NCI-H2171 treated with DMSO at 0.1 percent for 48 hours (cell line): Measurements from ENCODE around the gene ROPN1B.
"Not testable (repeated sequence)": the region's sequence is repeated elsewhere in the genome, so short reads cannot be mapped to it uniquely, and the experiment has no call there.

ENCODE experiments used
- DNase-seq: peaks from one replicate; lab custom pipeline; 2025; lab: John Stamatoyannopoulos, UW

The ROPN1B gene

DNA sequence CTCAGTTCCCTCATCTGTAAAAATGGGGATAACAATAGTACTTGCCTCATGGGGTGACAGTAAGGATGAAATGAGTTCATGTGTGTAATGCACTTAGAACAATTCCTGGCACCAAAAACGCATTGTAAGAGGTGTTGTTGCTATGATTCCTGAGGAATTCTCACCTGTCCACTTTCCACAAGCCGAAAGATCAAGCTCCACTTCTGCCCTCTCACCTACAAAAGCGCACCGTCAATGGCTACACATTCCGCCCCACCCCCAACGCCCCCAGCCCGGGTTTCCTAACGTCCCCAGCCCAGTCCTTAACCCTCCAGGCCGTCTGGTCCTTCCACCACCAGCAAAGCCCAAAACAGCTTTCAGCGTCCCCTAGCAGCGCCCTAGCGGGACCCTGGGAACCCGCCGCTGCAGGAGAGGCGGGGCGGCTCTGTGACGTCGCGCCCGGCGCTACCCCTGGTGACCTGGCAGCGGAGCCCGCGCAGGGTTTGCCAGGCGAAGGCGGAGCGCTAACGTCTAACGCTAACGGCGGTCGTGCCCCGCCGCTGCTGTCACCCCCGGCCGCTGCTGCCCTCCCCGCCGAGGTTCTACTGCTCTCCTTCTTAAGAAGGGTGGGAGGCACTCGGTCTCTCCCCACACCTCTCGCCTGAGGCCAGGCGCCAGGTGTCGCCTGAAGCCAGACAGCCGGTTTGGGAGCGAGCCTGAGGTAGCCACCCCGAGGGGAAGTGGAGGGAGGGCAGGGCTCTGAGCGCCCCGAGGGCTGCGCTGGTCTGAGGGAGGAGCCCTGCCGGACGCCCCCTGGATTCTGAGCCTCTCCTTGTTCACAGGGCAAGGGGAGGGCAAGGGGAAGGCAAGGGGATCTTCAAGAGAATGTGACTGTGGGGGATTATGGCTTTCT, at the start of gene ROPN1B:
TSS of gene ROPN1B (plus strand) at position 478 of the 892 bp plus-strand sequence. CDS start 2,877 bp downstream, outside the sequence.
- not testable (repeated sequence) for DNase-seq

GRCh38 chr3:125920191-125920590, 48.8 kb upstream of the ROPN1B start:
- DNase-seq, result not testable (repeated sequence)

- not testable (repeated sequence) for DNase-seq
These were observed 48.2 kb upstream of the ROPN1B start for GRCh38 chr3:125920751-125921279.

GRCh38 chr3:125921712-125922111, 47.3 kb upstream of the ROPN1B start:
- peak; percentile 30 for DNase-seq

DNA sequence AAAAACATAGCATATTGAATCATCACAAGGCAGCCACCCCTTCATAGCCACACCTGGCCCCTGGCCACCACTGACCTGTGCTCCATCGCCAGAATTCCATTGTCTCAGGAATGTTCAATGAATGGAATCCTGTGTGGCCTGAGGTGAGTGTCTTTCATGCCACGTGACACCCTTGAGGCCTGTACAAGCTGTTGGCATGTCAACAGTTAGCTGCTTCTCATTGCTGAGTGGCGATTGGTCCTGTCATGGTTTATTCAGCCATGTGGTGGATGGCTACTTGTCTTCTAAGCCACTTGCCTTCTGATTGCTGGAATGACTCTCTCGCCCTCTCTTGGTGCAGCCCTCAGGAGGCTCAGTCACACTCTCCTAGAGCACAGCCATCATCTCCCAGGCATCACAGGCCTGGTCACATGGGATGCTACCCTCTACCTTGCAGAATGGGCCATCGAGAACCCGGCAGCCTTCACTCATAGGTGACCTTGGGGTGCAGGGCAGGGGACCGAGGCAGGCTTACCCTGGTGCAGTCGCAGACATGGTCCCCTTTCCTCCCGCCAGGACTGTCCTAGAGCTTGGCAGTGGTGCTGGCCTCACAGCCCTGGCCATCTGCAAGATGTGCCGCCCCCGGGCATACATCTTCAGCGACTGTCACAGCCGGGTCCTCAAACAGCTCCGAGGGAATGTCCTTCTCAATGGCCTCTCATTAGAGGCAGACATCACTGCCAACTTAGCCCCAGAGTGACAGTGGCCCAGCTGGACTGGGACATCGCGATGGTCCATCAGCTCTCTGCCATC, 45.5 kb upstream of the ROPN1B start:
- not testable (repeated sequence) for DNase-seq

DNA sequence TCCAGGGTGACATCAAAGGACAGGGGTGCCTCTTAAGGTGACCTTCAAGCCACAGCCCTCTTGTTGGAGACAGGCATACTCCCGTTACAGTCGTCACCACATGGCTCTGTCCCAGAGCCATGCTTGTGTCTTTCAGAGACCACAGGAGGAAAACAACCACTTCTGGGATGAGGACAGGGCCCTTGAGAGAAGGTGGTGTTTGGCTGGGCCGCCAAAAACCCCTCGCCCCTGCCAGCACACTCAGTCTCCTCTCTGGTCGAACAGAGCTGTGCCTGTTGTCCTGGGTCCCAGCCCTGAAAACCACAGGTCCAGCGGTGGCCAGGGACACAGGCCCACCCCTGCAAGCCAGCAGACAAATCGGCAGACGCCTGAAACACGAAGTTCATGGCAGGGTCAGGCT, 44.7 kb upstream of the ROPN1B start:
- not testable (repeated sequence) for DNase-seq

GRCh38 chr3:125925727-125926126, 43.3 kb upstream of the ROPN1B start:
- not testable (repeated sequence) for DNase-seq

- DNase-seq, result not testable (repeated sequence)
These were observed 40.0 kb upstream of the ROPN1B start for GRCh38 chr3:125928771-125929545.

DNA sequence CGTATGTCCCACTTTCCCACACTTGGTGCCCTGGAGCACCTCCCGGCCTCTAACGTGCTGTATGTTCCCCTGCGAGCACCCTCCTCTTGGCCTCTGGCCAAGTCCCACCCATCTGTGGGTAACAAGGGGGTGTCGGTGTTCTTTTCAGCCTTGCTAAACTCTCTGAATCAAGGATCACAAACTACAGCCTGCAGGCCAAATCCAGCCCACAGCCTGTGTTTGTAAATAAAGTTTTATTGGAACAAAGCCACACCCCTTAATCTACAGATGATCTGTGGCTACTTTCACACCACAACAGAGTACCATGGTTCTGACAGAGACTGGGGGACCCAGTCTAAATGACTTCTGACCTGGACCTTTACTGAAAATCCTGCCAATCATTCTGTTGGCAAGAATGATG, 39.2 kb upstream of the ROPN1B start:
- not testable (repeated sequence) for DNase-seq

- DNase-seq, result not testable (repeated sequence)
These were observed 37.6 kb upstream of the ROPN1B start for GRCh38 chr3:125931355-125931880.

DNA sequence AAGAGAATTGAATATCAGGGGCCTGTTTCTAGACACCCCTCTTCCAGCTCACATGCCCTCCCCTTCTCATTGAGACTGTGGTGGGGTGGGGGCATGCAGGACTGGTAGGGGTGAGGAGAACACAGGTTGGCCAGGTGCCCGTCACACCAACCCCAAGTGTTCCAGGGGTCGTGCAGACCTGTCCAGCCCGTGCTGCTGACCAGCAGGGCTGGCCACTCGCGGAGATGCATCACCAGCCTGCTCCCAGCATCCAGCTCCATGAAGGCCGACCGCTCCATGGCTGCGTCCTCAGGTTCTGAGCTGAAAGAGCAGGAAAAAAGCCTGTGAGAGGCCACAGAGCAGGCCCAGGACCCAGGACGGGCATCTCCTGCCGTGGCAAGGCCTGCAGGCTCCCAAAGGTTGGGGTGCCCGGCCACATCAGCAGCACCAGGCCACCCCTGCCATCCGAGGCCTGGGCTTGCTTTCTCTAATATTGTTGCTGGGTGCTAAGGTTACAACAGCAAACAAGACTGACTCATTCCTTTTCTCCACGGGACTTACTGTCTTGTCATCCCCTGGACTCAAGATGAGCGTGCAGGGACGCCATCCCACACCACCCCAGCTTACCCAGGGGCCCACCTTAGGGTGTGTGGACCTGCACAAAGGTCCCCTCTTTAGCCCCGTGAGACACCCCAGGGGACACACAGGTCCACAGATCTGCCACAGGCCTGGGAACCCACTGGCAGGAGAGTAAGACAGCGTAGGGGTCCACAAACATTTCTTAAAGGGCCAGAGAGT, 35.4 kb upstream of the ROPN1B start:
- DNase-seq, result not testable (repeated sequence)

DNA sequence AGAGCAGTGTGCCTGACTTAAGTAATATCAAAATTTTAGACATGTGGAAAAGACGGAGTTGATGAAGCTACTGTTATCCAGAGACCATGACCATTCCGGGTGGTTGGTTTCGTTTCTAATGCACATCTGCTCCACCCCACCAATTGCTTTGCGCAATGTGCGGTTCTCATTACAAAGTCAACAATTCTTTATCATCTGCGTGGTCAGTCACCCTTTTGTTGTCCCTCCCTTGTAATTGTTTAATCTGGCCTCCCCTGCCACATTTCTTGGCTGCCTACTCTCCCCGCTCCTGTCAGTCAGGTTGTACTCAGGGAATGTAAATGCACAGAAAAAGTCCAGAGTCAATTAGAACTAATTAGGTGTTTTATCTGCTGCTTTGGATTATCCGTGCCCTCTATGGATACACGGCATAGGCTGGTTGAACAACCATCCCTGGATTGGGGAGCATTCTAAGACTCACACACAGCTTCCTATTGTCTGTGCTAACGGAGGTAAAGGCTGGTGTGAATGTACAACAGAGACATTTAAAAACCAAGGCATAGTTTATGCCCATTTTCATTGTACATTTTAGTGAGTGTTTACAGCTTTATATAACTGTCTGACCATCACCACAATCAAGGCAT, 33.6 kb upstream of the ROPN1B start:
- DNase-seq, result not testable (repeated sequence)

- not testable (repeated sequence) for DNase-seq
These were observed 32.7 kb upstream of the ROPN1B start for GRCh38 chr3:125936210-125936815.

GRCh38 chr3:125936891-125937290, 32.1 kb upstream of the ROPN1B start:
- DNase-seq, result not testable (repeated sequence)

GRCh38 chr3:125947806-125948205, 21.2 kb upstream of the ROPN1B start:
- not testable (repeated sequence) for DNase-seq

- not testable (repeated sequence) for DNase-seq
These were observed 20.1 kb upstream of the ROPN1B start for GRCh38 chr3:125948901-125949300.

GRCh38 chr3:125951176-125951575, 17.8 kb upstream of the ROPN1B start:
- DNase-seq, result not testable (repeated sequence)

GRCh38 chr3:125957020-125957419, 12.0 kb upstream of the ROPN1B start:
- DNase-seq, result not testable (repeated sequence)

GRCh38 chr3:125957674-125958510, 11.1 kb upstream of the ROPN1B start:
- DNase-seq, result no peak
